Gastrocnemius medialis (tissue), 4 donors: ENCODE measurements around the gene NDUFB10. TPM values are rescaled to one million over a fixed set of nuclear protein-coding genes. Genes with fewer than 3 reads are reported as not detected.
A peak's percentile ranks its signal among the peaks of the same experiment; 100 is the strongest.

Source experiments
- ATAC-seq, 2 donors: fragments of 150-250 bp; one replicate each; pipeline ENCODE4 v1.9.1; 2016
- DNase-seq, 2 donors: peaks; one replicate each; pipeline ENCODE4 v3.0.0-alpha.2; 2019
- H3K27ac ChIP-seq, 4 donors: fragments of 200-600 bp; sonication (generic); 1 replicate in 1 of 4; 2 replicates in 3 of 4; pipeline ENCODE4 v1.5.1; 2016 to 2018; ENCODE audit warnings: mild to moderate bottlenecking in 2 of 4, moderate library complexity in 1 of 4
- H3K27me3 ChIP-seq, 3 donors: fragments of 200-600 bp; sonication (generic) in 2 of 3; 1 replicate in 1 of 3; 2 replicates in 2 of 3; pipeline versions ENCODE4 v1.5.1 to v1.6.0; 2016 to 2019; ENCODE audit warnings: mild to moderate bottlenecking in 1 of 3, moderate library complexity in 1 of 3
- H3K36me3 ChIP-seq, 2 donors: fragments of 200-600 bp; sonication (generic) in 1 of 2; one replicate each; pipeline ENCODE4 v1.5.1; 2017 to 2018
- H3K4me1 ChIP-seq, 2 donors: fragments of 200-600 bp; sonication (generic) in 1 of 2; one replicate each; pipeline ENCODE4 v1.5.1; 2016 to 2017; ENCODE audit warnings: mild to moderate bottlenecking in 2 of 2
- H3K4me3 ChIP-seq, 4 donors: fragments of 200-600 bp; sonication (generic) in 3 of 4; 1 replicate in 1 of 4; 2 replicates in 3 of 4; pipeline ENCODE4 v1.5.1; 2016 to 2019; ENCODE audit warnings: mild to moderate bottlenecking in 2 of 4
- H3K9me3 ChIP-seq, 3 donors: fragments of 200-600 bp; sonication (generic) in 2 of 3; 1 replicate in 1 of 3; 2 replicates in 2 of 3; pipeline ENCODE4 v1.5.1; 2016 to 2019
- CTCF ChIP-seq, 5 experiments: fragments of 450-650 bp in 3 of 5; fragments of 200-600 bp in 2 of 5; sonication (generic) in 2 of 5; IDR thresholded peaks in 4 of 5; conservative IDR thresholded peaks in 1 of 5; 1 replicate in 4 of 5; 2 replicates in 1 of 5; pipeline ENCODE4 v1.5.1; 2016 to 2019; ENCODE audit warnings: antibody characterized with exemption in 5 of 5, mild to moderate bottlenecking in 3 of 5, moderate library complexity in 3 of 5
- POLR2A ChIP-seq, 2 donors: fragments of 450-650 bp; IDR thresholded peaks; one replicate each; pipeline ENCODE4 v1.6.1; 2017; ENCODE audit warnings: antibody characterized with exemption in 2 of 2, mild to moderate bottlenecking in 2 of 2, moderate library complexity in 2 of 2
- in situ Hi-C, 4 donors: fragments of 200-750 bp; cut with MboI; loops; one replicate each; pipeline versions ENCODE4 v1.15.0 to v1.8.0; 2017; ENCODE audit warnings: low sequenced_read_pairs in 4 of 4
- intact Hi-C: fragments of 100-400 bp; cut with DNase I; formaldehyde crosslinking; loops from one replicate; pipeline ENCODE4 v1.15.1; 2023; ENCODE audit warnings: low total_unique reads
- total RNA-seq, 4 donors: library from RNA; depleted of rRNA; stranded (reverse); fragments of >200 nt; gene quantifications; one replicate each; pipeline versions ENCODE4 v1.1.0 to v1.2.3, GENCODE V29; 2016

Gene NDUFB10
- total RNA-seq, 4 donors from 2014 or later: 530 to 1,014 (median 743) TPM

GRCh38 chr16:2003827-2004641 lies 44.7 kb downstream of the NDUFB10 start:
- ATAC-seq (peak; percentile 96 to 97), DNase-seq (peak; percentile 92 to 97)
- intact Hi-C loops: loop anchor here (10.0 kb wide), 1 partner anchor 531 kb away; the partner anchor contains the start of genes CEMP1 and PDPK1
- peaks cover 45 to 58% of the 10 kb centered on the region in 2 donors for H3K4me1 ChIP-seq
- peak overlapping the region in 2 of 4 donors; percentile 7 to 29 for H3K4me3 ChIP-seq
- no peak for TF ChIP-seq POLR2A (IDR thresholded peaks at IDR 0.05)
- peak; percentile 94 to 98 (median 96) for TF ChIP-seq CTCF (IDR thresholded peaks at IDR 0.05 in 4 of 5, conservative IDR thresholded peaks at IDR 0.05 in 1 of 5)
- peaks cover 0 to 40% of the 10 kb centered on the region in 2 donors for H3K36me3 ChIP-seq
- no peaks in the 10 kb centered on the region for H3K9me3 ChIP-seq
- H3K27me3 ChIP-seq: no peaks in the 10 kb centered on the region
- peak overlapping the region; percentile 78 to 81 (median 79) for H3K27ac ChIP-seq
- in situ Hi-C loops: no loop called here

GRCh38 chr16:2004795-2005517 lies 45.6 kb downstream of the NDUFB10 start:
- H3K4me1 ChIP-seq: peaks cover 45 to 59% of the 10 kb centered on the region in 2 donors
- no peak for ATAC-seq
- in situ Hi-C loops: no loop called here

GRCh38 chr16:2005646-2006045 lies 46.3 kb downstream of the NDUFB10 start:
- Histone ChIP-seq H3K4me1 (peaks cover 52 to 64% of the 10 kb centered on the region in 2 donors), H3K4me3 (no peak overlapping the region), H3K36me3 (peaks cover 0 to 26% of the 10 kb centered on the region in 2 donors), H3K27me3 (no peaks in the 10 kb centered on the region), H3K27ac (no peak overlapping the region), H3K9me3 (no peaks in the 10 kb centered on the region)
- intact Hi-C loops (loop anchor here (5.0 to 10.0 kb wide), 2 partner anchors 262 to 529 kb away; partner anchors contain the start of genes CEMP1, PDPK1 and RNPS1), in situ Hi-C loops (no loop called here)
- ATAC-seq (no peak), DNase-seq (no peak)
- TF ChIP-seq CTCF (IDR thresholded peaks at IDR 0.05 in 4 of 5, conservative IDR thresholded peaks at IDR 0.05 in 1 of 5): no peak
- no peak for TF ChIP-seq POLR2A (IDR thresholded peaks at IDR 0.05)

More at GRCh38 chr16:2004795-2005517, 45.6 kb downstream of the NDUFB10 start:
- TF ChIP-seq CTCF (IDR thresholded peaks at IDR 0.05 in 4 of 5, conservative IDR thresholded peaks at IDR 0.05 in 1 of 5): no peak
- Histone ChIP-seq H3K4me3 (no peak overlapping the region), H3K36me3 (peaks cover 0 to 30% of the 10 kb centered on the region in 2 donors), H3K9me3 (no peaks in the 10 kb centered on the region), H3K27me3 (no peaks in the 10 kb centered on the region), H3K27ac (peak overlapping the region in 3 of 4 donors; percentile 78 to 81 (median 79))
- no peak for DNase-seq
- intact Hi-C loops: loop anchor here (5.0 to 10.0 kb wide), 2 partner anchors 262 to 530 kb away; partner anchors contain the start of genes CEMP1, PDPK1 and RNPS1

- intact Hi-C loops (loop anchor here (5.0 to 10.0 kb wide), 2 partner anchors 261 to 528 kb away; partner anchors contain the start of genes CEMP1, PDPK1 and RNPS1), in situ Hi-C loops (no loop called here)
- peaks cover 52 to 64% of the 10 kb centered on the region in 2 donors for H3K4me1 ChIP-seq
- H3K4me3 ChIP-seq: no peak overlapping the region
- H3K27ac ChIP-seq: no peak overlapping the region
- no peak for DNase-seq
- no peaks in the 10 kb centered on the region for H3K9me3 ChIP-seq
- ATAC-seq: no peak
- H3K36me3 ChIP-seq: peaks cover 0 to 20% of the 10 kb centered on the region in 2 donors
- no peaks in the 10 kb centered on the region for H3K27me3 ChIP-seq
- TF ChIP-seq POLR2A (IDR thresholded peaks at IDR 0.05): no peak
- no peak for TF ChIP-seq CTCF (IDR thresholded peaks at IDR 0.05 in 4 of 5, conservative IDR thresholded peaks at IDR 0.05 in 1 of 5)
Measured at GRCh38 chr16:2006317-2006716, 47.0 kb downstream of the NDUFB10 start.
